ENCODE results near the gene ROM1.
"Not testable (repeated sequence)": the region's sequence is repeated elsewhere in the genome, so short reads cannot be mapped to it uniquely, and the experiment has no call there.

ROM1 gene

DNA sequence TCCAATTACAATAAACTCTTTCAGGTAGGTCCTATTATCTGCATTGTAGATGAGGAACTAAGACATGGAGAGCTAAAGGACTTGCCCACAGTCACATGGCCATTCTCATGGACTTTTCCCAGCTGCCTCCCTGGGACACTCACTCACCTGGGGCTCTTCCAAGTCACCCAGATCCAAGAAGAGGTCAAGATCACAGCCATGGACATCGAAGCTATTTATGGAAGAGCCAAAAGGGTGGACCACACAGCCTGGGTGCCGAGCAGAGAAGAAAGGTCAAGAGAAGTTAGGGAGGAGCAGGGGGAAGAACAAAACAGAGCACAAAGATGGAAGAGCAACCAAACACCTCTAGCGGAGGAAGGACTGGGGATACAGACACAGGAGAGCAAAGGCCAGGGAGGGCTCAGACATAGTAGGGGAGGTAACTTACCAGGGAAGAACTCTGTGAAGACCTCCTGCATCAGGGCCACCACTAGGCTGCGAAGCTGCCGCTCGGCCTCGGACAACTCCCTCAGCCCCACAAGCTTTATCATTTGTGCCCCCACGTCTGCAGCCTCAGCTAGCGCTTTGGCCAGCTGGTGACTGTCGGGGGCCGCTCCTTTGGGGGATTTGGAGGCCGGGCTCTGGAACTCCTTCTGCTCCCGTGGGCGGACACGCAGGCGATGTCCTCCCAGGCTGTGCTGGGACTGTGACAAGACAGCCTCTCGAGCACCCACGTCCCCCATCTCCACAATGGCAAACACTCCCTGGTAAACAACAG is 31.9 kb upstream of the ROM1 start:
- no peak for TF ChIP-seq EZH2 (IDR thresholded peaks at IDR 0.05; ENCODE audit: borderline replicate concordance, low read length)
- TF ChIP-seq, protein P1, sequence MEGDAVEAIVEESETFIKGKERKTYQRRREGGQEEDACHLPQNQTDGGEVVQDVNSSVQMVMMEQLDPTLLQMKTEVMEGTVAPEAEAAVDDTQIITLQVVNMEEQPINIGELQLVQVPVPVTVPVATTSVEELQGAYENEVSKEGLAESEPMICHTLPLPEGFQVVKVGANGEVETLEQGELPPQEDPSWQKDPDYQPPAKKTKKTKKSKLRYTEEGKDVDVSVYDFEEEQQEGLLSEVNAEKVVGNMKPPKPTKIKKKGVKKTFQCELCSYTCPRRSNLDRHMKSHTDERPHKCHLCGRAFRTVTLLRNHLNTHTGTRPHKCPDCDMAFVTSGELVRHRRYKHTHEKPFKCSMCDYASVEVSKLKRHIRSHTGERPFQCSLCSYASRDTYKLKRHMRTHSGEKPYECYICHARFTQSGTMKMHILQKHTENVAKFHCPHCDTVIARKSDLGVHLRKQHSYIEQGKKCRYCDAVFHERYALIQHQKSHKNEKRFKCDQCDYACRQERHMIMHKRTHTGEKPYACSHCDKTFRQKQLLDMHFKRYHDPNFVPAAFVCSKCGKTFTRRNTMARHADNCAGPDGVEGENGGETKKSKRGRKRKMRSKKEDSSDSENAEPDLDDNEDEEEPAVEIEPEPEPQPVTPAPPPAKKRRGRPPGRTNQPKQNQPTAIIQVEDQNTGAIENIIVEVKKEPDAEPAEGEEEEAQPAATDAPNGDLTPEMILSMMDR (IDR thresholded peaks at IDR 0.05; ENCODE audit: low read length): no peak
- Histone ChIP-seq H3K36me3 (ENCODE audit: insufficient read depth, low read length) (peaks cover 81% of the 10 kb centered on the region), H3K9ac (ENCODE audit: low read length) (no peak overlapping the region)

DNA sequence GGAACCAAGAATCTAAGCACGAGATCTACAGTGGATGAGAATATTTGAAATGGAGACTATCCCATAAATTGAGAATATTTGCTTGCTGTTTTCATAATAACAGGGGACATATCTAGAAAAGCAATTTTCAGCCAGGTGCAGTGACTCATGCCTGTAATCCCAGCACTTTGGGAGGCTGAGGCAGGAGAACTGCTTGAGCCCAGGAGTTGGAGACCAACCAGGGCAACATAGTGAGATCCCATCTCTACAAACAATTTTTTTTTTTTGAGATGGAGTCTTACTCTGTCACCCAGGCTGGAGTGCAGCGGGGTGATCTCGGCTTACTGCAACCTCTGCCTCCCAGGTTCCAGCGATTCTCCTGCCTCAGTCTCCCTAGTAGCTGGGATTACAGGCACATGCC is 31.3 kb upstream of the ROM1 start:
- H3F3A ChIP-seq (ENCODE audit: insufficient read depth, low read length); H3K4me1 ChIP-seq (ENCODE audit: insufficient read depth, low read length, severe bottlenecking); H3K4me2 ChIP-seq (ENCODE audit: low read length); H3K4me3 ChIP-seq (ENCODE audit: low read depth, low read length, poor library complexity, severe bottlenecking); H3K27ac ChIP-seq (ENCODE audit: low read depth, low read length, poor library complexity, severe bottlenecking); H2AFZ ChIP-seq (ENCODE audit: low read length); H3K9ac ChIP-seq (ENCODE audit: low read length); H3K27me3 ChIP-seq (ENCODE audit: insufficient read depth, low read length); H3K9me3 ChIP-seq (ENCODE audit: low read length); H4K20me1 ChIP-seq (ENCODE audit: insufficient read depth, low read length); H3K9me2 ChIP-seq (ENCODE audit: low read depth, low read length); H3K79me2 ChIP-seq (ENCODE audit: insufficient read depth, low read length): not testable (repeated sequence)
- peaks cover 79% of the 10 kb centered on the region for H3K36me3 ChIP-seq (ENCODE audit: insufficient read depth, low read length)

More for the DNA sequence above, 31.9 kb upstream of the ROM1 start:
- Histone ChIP-seq H3K79me2 (ENCODE audit: insufficient read depth, low read length) (no peaks in the 10 kb centered on the region), H4K20me1 (ENCODE audit: insufficient read depth, low read length) (no peaks in the 10 kb centered on the region), H3K4me3 (ENCODE audit: low read depth, low read length, poor library complexity, severe bottlenecking) (no peak overlapping the region), H3K4me2 (ENCODE audit: low read length) (no peak overlapping the region), H3F3A (ENCODE audit: insufficient read depth, low read length) (no peaks in the 10 kb centered on the region), H3K27ac (ENCODE audit: low read depth, low read length, poor library complexity, severe bottlenecking) (no peak overlapping the region), H3K9me2 (ENCODE audit: low read depth, low read length) (no peaks in the 10 kb centered on the region), H3K9me3 (ENCODE audit: low read length) (no peaks in the 10 kb centered on the region), H3K4me1 (ENCODE audit: insufficient read depth, low read length, severe bottlenecking) (no peaks in the 10 kb centered on the region), H3K27me3 (ENCODE audit: insufficient read depth, low read length) (no peaks in the 10 kb centered on the region), H2AFZ (ENCODE audit: low read length) (no peak overlapping the region)

DNA sequence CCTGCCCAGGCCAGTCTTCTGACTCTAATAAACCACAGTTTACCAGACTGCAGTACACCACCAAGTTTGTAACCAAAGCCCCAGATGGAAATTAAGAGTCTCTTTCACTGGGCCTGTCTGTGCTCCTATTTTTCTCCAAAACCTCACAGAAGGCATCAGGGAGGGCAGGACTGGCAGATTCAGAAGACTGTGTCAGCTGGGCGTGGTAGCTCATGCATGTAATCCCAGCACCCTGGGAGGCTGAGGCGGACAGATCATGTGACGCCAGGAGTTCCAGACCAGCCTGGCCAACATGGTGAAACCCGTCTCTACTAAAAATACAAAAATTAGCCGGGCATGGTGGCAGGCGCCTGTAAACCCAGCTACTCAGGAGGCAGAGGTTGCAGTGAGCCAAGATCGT is 27.7 kb upstream of the ROM1 start:
- not testable (repeated sequence) for H3K9ac ChIP-seq (ENCODE audit: low read length)

DNA sequence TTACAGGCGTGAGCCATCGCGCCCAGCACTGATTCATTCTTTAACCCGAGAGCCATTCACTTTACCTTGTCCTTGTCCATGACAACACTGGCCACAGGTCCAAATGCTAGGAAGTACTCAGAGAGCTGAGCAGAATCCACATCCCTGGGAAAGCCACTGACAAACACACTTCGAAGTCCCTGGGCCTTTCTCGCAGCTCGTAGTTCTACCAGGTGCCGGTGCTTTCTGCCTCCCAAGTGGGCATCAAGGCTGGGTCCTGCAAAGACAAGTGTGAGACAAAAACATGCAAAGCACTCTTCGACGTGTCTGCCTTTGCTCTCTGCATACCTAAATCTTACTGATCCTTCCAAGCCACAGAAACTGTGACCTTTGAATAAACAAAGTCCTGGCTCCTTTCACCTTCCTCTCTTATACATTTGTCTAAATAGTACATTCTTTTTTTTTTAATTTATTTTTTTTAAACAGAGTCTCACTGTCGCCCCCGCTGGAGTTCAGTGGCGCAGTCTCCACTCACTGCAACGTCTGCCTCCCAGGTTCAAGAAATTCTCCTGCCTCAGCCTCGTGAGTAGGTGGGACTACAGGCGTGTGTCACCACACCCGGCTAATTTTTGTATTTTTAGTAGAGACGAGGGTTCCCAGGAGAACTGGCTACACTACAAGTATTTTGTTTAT is 24.0 kb upstream of the ROM1 start:
- no peak for TF ChIP-seq EZH2 (IDR thresholded peaks at IDR 0.05; ENCODE audit: borderline replicate concordance, low read length)
- TF ChIP-seq, protein P1 (IDR thresholded peaks at IDR 0.05; ENCODE audit: low read length): 0 out of 2 replicates have a peak, but pooled peaks have one; percentile 10
- Histone ChIP-seq H3K27ac (ENCODE audit: low read depth, low read length, poor library complexity, severe bottlenecking) (no peak overlapping the region), H3K4me2 (ENCODE audit: low read length) (peak overlapping the region; percentile 74; the same call in 1 of the 2 replicates), H3F3A (ENCODE audit: insufficient read depth, low read length) (no peaks in the 10 kb centered on the region), H3K27me3 (ENCODE audit: insufficient read depth, low read length) (no peaks in the 10 kb centered on the region), H3K4me3 (ENCODE audit: low read depth, low read length, poor library complexity, severe bottlenecking) (peak overlapping the region; percentile 79), H3K9ac (ENCODE audit: low read length) (peak overlapping the region; percentile 24; the same call in 1 of the 2 replicates), H3K4me1 (ENCODE audit: insufficient read depth, low read length, severe bottlenecking) (peaks cover 33% of the 10 kb centered on the region), H4K20me1 (ENCODE audit: insufficient read depth, low read length) (no peaks in the 10 kb centered on the region), H3K9me2 (ENCODE audit: low read depth, low read length) (no peaks in the 10 kb centered on the region), H3K9me3 (ENCODE audit: low read length) (no peaks in the 10 kb centered on the region), H3K36me3 (ENCODE audit: insufficient read depth, low read length) (peaks cover 59% of the 10 kb centered on the region), H3K79me2 (ENCODE audit: insufficient read depth, low read length) (peaks cover 14% of the 10 kb centered on the region), H2AFZ (ENCODE audit: low read length) (no peak overlapping the region)

More for the DNA sequence above, 27.7 kb upstream of the ROM1 start:
- not testable (repeated sequence) for H3K79me2 ChIP-seq (ENCODE audit: insufficient read depth, low read length); H3K27me3 ChIP-seq (ENCODE audit: insufficient read depth, low read length); H3K4me3 ChIP-seq (ENCODE audit: low read depth, low read length, poor library complexity, severe bottlenecking); H4K20me1 ChIP-seq (ENCODE audit: insufficient read depth, low read length); H3K9me3 ChIP-seq (ENCODE audit: low read length); H3K4me2 ChIP-seq (ENCODE audit: low read length); H2AFZ ChIP-seq (ENCODE audit: low read length); H3K27ac ChIP-seq (ENCODE audit: low read depth, low read length, poor library complexity, severe bottlenecking); H3K9me2 ChIP-seq (ENCODE audit: low read depth, low read length); H3F3A ChIP-seq (ENCODE audit: insufficient read depth, low read length)
- Histone ChIP-seq H3K36me3 (ENCODE audit: insufficient read depth, low read length) (peaks cover 72% of the 10 kb centered on the region), H3K4me1 (ENCODE audit: insufficient read depth, low read length, severe bottlenecking) (peaks cover 11% of the 10 kb centered on the region)
